NCI-H187 (cell line): ENCODE measurements around the gene DHRSX.
"Not testable (repeated sequence)": the region's sequence is repeated elsewhere in the genome, so short reads cannot be mapped to it uniquely, and the experiment has no call there.

ENCODE experiments used
- DNase-seq, 2 experiments: peaks; one replicate each; lab custom pipeline; 2025; lab: John Stamatoyannopoulos, UW

The DHRSX gene

DNA sequence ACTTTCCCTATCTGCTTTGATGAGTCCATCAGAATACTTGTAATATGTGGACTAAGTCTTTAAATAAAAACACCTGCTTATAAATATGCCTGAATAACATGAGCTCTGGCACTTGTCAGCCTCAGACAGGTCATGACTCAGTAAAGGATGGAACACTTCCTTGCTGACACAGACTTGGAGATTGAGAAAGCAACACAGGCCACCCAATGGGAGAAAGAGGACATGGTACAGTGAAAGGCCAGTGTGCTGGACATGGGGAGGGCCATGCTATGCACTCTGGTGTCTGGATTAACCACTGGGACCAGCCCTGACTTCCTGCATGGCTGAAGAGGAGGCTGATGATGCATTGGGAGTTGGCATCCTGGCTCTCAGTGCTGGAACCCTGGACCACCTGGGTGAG, 149.5 kb downstream of the DHRSX start:
- DNase-seq = no peak

DNA sequence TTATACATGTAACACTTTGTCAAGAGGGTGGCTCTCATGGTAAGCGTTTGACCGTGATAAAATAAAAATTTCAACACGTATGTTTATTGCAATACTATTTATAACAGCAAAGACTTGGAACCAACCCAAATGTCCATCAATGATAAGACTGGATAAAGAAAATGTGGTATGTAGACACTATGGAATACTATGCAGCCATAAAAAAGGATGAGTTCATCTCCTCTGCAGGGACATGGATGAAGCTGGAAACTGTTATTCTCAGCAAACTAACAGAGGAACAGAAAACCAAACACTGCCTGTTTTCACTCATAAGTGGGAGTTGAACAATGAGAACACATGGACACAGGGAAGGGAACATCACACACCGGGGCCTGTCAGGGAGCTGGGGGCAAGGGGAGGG, 150.1 kb downstream of the DHRSX start:
- DNase-seq = not testable (repeated sequence)

DNA sequence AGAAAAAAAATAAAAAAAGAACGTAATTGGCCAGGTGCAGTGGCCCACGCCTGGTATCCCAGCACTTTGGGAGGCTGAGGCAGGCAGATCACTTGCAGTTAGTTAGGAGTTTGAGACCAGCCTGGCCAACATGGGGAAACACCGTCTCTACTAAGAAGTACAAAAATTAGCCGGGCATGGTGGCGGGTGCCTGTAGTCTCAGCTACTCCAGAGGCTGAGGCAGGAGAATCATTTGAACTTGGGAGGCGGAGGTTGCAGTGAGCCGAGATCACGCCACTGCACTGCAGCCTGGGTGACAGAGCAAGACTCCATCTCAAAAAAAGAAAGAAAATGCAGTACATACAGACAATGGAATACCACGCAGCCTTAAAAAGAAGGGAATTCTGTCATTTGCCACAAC, 150.7 kb downstream of the DHRSX start:
- not testable (repeated sequence) for DNase-seq

DNA sequence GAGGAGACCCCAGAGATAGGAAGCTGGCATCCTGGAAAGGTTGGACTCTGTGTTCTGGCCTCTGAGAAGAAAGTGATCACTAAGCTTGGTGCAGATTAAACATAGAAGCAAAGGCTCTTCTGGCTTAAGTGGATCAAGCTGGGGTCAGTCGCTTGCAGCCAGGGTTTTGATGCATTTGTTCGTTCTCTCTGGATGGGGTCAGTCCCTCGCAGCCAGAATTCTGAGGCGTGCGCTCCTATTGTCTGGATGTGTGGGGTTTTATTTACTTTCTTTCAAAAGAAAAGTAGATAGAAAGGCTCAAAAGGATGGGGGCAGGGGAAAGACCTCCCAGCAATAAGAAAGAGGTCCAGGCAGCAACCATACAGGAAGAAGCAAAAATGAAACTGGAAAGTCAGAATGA, 152.6 kb downstream of the DHRSX start:
- no peak for DNase-seq

DNA sequence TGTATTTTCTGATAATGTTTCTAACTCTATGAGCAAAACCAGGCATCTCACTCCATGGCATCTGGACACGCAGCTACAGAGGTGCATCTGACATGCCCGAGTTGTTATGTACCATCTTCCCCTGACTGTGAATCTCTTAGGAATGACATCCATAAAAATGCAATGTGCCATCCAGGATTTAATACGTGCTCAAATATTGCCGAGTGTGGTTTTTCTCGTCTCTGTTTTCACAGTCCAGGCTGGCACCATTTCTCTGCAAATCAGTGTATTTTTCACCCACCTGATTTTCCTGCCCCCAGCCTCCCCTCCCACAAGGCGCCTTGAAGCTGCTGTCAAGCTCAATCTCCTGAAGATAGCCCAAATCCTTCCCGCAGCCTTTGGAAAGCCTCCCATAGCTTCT, 154.6 kb downstream of the DHRSX start:
- DNase-seq = no peak

DNA sequence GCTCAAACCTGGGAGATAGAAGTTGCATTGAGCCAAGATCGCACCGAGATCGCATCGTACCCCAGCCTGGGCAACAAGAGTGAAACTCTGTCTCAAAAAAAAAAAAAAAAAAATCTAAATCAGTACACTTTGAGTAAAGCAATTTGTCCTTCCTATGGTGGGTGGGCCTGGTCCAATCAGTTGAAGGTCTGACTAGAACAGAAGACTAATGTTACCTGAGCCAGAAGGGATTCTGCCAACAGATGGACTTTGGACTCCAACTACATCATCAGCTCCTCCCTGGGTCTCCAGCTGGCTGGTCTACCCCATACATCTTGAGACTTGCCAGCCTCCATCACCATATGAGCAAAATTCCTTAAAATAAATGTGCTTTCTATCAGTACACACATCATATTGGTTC, 155.2 kb downstream of the DHRSX start:
- DNase-seq = no peak

DNA sequence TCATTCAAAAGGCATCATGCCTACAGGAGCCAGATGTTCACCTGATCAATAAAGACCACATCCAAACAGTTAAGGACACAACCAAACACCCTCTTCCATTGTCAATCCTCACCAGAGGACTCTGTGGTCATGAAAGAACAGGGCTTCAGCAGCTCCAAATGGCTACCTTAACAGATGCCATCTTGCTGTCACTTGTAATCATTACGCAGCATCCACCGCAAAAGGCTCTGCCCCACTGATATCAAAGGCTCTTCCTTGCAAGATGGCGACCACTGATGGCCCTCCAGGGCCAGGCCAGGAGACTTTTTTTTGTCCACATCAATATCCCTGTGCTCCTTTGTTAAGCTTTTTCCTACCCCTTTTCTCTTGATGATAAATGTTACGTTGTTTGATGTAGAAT, 157.4 kb downstream of the DHRSX start:
- no peak for DNase-seq

DNA sequence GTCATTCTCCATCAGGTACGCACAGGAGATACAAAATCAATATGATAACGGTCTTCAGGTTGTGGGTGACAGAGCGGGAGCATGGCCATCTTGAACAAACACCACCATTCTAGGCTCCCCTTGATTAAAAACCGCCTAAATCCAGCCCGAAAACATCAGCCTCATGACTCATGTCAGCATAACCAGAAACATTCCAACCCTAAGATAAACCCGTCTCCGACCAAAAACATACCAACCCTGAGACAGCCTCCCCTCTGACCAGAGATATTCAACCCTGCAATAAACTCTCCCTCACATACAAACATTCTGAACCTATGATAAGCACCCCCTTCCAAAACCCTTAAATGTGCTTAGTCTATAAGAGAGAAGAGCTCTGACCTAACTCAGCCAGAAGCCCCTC, 157.9 kb downstream of the DHRSX start:
- DNase-seq = no peak

DNA sequence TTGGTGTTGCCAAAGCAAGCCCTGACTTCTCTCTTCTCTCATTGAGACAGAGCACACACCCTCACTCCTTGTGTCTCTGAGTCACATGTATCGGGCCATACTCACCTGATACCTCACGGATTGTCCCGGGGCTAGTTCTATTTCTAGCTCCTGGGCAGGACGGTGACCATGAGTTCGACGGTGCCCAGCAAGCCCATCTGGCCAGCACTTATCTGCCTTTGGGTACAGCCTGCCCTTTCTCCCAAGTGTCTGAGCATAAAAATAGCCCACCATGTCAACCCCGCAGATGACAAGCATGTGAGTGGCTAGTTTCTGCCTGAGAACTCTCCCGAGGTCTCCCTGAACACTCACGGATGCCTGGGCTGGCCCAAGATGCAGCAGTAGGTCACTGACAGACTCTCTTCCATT, 158.5 kb downstream of the DHRSX start:
- DNase-seq = no peak

DNA sequence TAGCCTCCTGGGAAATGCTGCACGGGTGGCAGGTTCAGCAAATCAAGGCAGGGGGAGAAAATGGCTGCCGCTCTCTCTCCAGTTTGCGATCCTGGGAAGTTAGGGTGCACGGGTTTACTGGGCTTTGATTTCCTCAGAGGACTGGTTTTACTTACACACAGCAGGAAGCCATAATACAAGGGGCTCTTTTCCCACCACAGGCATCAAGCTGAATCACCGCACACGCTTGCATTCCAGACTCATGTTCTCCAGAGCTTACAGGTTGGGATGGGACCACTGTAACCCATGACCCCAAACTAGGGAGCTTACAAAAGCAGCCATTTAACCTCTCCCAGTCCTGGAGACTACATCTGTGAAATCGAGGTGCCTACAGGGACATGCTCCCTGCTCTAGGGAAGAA, 159.8 kb downstream of the DHRSX start:
- no peak for DNase-seq

DNA sequence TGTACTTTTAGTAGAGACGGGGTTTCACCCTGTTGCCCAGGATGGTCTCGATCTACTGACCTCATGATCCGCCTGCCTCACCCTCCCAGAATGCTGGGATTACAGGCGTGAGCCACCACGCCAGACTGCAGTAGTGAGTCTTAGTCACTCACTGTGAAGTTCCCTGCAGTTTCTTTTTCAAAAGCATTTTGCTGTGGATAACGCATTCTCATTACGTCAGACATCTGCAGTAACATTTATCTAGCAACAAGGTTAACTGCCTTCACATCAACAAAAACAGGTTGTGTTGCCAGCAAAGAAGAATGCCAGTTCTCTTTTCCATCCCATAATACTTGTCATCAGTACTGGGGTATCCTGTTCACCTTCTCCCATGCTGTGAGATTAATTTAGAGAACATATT, 164.6 kb downstream of the DHRSX start:
- DNase-seq = no peak

DNA sequence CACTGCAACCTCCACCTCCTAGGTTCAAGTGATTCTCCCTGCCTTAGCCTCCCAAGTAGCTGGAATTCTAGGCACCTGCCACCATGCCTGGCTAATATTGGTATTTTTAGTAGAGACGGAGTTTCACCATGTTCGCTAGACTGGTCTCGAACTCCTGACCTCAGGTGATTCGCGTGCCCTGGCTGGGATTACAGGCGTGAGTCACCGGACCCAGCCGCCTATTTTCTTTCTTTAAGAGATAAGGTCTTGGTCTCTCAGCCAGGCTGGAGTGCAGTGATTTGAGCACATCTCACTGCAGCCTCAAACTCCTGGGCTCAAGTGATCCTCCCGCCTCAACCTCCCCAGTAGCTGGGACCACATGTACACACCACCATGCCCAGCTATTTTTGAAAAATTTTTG, 166.5 kb downstream of the DHRSX start:
- DNase-seq = no peak

DNA sequence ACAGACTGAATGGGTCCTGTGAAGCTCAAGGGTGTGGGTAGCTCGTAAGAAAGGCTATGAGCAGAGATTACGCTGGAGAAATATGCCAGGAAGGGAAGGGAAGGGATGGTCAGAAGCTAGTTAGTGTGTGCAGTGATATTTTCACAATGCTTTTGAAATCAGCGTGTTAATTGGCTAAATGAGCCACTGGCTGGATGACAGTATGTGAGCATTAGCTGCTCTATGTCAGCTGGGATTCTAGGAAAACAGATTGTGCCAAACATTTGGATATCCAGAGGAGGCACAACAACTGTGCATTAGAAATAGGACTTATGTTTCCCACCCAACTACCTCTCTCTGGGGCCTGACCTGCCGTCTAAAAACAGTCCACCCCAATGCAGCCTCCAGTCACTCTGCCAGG, 168.5 kb downstream of the DHRSX start:
- no peak for DNase-seq

DNA sequence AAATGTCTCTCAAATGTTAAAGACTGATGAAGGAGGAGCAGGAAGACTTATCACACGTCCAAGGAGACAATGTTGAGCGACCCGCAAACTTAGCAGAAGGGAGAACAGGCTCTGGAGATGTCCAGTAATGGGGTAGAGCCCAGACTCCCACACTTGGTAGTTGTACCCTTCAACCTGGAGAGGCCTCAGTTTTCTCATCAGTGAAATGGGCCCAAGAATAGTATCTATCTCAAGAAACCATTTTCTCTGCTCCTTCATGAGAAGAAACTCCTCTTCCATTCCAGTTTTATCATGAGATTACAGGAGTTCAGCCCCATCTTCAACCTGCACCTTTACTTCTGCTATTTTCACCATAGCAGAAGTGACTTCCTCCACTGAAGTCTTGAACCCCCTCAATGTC, 169.9 kb downstream of the DHRSX start:
- no peak for DNase-seq

DNA sequence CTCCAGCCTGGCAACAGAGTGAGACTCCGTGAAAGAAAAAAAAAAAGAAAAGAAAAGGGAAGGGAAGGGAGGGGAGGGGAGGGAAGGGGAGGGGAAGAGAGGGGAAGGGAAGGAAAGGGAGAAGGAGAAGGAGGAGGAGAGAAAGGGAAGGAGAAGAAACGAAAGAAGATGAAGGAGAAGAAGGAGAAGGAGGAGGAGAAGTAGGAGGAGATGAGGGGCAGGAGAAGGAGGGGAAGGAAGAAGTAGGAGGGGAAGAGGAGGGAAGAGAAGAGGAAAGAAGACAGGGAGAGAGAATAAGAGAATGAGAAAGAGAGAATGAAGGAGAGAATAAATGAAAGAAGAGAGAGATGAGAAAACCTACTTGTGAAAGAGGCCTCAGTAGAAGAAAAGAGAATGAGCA, 170.3 kb downstream of the DHRSX start:
- DNase-seq = no peak

DNA sequence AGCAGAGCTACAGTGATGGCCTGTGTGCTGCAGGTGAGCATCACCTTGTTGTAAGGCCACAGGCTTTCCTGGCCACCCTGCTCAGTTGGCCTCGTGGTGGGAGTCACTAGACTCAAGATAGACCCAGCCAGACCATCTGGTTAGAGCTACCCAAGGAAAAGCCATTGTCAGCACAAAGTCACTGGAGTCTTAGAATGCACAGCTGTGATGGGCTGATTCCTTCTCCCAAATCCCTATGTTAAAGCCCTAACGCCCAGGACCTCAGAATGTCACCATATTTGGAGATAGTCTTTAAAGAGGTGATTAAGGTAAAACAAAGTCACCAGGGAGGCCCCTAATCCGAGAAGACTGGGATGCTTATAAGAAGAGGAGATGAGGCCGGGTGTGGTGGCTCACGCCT, 173.4 kb downstream of the DHRSX start:
- no peak for DNase-seq

DNA sequence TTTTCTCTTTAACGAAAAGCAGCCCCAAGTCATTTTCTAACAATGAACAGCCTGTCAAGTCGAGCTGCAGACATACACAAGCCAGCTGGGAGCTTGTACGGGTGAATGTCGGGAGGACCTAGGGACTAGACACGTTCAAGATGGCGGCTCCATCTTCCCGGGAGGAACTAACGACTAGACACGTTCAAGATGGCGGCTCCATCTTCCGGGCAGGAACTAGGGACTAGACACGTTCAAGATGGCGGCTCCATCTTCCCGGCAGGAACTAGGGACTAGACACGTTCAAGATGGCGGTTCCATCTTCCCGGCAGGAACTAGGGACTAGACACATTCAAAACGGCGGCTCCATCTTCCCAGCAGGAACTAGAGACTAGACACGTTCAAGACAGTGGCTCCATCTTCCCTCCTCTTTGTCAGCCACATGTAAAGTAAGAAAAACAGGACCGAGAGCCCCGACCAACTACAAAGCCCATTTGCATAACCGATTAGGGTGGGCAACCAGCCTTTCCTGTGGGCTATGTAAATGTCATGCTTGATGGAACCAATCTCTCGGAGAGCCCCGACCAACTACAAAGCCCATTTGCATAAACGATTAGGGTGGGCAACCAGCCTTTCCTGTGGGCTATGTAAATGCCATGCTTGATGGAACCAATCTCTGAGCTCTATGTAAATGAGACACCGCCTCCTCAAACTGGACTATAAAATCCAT, 175.5 kb downstream of the DHRSX start:
- no peak for DNase-seq

DNA sequence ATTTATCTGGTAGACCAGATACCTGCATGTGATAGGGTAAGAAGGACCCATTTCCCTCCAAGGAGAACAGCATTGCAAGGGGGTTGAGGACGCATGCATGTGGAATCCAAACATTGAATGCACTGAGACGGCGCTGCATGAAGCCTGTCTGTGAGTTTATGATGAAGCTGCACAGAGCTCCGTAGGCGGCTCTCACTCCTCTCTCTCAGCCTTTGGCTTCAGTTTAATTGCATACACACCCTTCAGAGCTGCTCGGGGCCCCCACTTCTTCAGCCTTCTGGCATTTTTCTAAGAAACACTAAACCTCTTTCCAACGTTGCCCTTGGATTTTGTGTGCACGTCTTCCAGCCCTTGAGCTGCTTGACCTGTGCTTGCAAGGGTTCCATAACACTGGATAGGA, 176.6 kb downstream of the DHRSX start:
- DNase-seq = no peak

DNA sequence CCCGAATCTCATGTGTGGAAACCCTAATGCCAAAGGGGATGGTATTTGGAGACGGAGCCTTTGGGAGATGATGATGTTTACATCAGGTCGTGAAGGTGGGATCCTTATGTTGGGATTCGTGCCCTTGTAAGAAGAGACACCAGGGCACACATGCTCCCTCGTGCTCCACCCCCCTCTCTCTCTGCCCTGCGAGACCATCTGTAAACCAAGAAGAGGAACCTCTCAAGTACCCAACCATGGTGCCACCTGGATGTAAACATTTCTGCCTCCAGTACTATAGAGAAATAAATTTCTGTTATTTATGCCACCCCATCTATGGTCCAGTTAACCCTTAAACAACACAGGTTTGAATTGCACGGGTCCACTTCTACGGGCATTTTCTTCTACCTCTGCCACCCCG, 179.4 kb downstream of the DHRSX start:
- no peak for DNase-seq

DNA sequence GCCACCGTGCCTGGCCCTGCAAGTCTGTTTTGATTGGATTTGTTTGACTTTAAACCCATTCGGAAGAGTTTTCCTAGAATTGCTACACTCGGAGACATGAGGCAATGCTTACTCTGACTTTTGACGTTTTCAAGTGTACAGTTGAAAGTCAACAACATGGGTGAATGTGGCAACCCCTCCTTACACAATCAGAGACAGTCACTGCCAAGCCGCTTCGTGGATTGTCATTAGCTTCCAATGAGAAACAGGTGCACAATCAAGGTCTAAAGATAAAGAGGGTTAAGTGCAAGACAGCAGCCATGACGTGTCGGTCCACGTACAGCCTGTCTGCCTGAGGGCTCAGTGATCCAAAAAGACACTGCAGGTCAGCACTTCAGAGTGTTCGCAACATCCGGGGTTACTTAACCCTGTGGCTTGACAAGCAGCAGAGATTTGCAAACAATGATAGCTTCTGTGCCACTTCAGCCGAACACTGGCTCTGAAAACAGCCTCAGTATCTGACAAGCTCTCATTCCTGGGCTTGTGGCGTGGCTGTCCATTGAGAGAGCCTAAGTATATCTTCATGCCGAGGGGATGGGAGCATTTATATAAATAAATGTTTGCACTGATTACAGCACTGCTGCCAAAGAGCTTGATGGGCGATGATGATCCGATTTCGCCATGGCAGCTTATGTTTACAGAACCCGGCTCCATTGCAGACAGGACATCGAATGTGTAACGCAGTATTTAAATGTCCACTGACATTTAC, 180.0 kb downstream of the DHRSX start:
- no peak for DNase-seq

DNA sequence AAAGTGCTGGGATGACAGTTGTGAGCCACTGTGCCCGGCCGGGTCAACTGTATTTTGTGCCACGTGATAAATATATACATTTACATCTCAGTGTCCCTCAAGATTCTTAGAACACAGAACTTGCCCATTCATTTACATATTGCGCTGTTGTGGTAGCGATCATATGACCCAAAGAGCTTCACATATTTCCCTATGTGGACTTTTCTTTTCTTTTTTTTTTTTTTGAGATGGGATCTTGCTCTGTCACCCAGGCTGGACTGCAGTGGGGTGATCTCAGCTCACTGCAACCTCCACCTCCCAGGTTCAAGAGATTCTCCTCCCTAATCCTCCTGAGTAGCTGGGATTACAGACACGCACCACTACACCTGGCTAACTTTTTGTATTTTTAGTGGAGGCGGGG, 180.7 kb downstream of the DHRSX start:
- no peak for DNase-seq

DNA sequence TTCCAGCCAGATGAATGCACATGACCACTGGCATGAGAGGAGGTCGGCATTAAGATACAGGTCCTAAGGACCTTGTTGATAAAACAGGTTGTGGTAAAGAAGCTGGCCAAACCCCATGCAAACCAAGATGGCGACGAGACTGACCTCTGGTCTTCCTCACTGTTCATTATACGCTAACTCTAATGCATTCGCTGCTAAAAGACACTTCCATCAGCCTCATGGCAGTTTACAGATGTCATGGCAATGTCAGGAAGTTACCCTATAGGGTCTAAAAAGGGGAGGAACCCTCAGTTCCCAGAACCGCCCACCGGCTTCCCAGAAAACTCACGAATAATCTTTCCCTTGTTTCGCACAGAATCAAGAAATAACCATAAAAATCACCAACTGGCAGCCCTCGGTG, 182.4 kb downstream of the DHRSX start:
- DNase-seq = no peak

DNA sequence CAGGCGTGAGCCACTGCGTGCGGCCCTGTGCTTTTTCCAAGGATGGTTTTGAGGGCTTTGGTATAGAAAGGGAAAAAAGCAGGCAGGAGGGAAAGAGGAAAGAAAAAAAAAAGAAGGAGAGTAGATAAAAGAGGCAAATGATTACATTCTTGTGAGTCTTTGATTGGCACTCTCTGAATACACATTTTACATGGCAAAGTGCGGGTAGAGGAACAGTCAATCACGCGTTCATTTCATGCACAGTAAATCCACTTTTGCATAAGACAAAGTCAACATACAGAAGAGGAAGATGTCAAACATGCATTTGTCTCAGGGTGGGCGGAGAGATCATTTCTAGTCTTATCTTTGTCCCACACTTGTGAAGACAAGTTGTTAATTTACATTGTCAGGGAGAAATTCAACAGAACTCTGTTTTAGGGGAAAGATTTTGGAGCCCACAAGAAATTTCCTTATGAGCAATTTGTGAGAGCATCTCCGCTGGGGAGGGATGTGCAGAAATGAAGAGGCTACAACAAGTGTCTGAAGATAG, 183.2 kb downstream of the DHRSX start:
- no peak for DNase-seq

DNA sequence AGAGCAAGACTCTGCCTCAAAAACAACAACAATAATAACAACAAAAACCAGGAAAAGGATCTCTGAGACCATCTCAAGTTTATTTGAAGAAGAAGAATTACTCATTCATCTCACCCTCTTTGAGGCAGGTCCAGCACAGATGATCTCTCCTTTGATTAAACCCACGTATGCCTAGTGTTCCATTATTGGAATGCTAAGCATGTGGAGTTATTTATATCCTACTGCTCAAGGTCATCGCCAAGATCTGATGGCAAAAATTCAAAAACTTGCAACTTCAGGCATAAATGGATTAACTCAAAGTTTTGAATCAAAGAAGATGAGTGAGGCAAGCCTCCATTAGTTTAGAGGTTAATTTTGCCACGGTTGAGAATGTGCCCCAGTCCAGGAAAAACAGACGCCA, 184.2 kb downstream of the DHRSX start:
- no peak for DNase-seq
